Ammon's horn (tissue), 1 donor: ENCODE measurements around the gene PHYKPL.
"Not testable (repeated sequence)": the region's sequence is repeated elsewhere in the genome, so short reads cannot be mapped to it uniquely, and the experiment has no call there.

Source experiments
- DNase-seq: peaks from one replicate; pipeline ENCODE4 v3.0.0-alpha.2; 2016; ENCODE audit warnings: low spot score

The PHYKPL gene

GRCh38 chr5:178207183-178207916, 25.3 kb downstream of the PHYKPL start:
- no peak for DNase-seq

GRCh38 chr5:178206166-178207101, 26.2 kb downstream of the PHYKPL start:
- DNase-seq = no peak

DNA sequence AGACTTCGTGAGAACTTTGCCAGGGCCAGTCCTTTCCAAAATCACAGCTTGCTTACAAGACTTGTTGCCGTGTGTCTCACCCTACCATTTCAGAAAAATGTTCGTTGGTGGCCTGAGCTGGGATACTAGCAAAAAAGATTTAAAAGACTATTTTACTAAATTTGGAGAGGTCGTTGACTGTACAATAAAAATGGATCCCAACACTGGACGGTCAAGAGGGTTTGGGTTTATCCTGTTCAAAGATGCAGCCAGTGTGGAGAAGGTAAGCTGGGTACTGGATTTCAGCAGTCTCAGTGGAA, 26.9 kb downstream of the PHYKPL start:
- DNase-seq = no peak

- DNase-seq = peak; percentile 68
These were observed 27.5 kb downstream of the PHYKPL start for GRCh38 chr5:178204935-178205748.

- peak; percentile 98 for DNase-seq
These were observed 28.2 kb downstream of the PHYKPL start, which contains the start of gene HNRNPAB for GRCh38 chr5:178204182-178204934. Gene HNRNPAB, plus strand, starts transcription at chr5:178204533. Its CDS starts 305 bp downstream, at chr5:178204838.

DNA sequence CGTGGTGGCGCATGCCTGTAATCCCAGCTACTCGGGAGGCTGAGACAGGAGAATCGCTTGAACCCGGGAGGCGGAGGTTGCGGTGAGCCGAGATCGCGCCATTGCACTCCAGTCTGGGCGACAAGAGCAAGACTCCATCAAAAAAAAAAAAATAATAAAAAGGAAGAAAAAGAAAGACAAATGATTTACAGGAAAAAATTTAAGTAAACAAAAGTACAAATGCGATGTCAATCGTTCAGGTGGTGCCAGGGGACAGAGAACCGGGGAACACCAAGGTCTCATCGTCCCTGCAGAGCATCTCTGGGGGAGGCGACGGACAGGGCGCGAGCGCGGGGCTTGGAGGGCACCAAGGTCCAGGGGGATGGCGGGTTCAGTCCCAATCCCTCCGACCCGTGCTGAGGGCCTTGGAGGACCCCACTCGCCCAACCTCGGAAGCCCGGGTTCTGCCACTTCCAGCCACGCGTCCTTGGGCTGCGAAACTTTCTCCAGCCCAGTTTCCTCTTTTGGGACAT, 28.9 kb downstream of the PHYKPL start:
- peak; percentile 27 for DNase-seq

DNA sequence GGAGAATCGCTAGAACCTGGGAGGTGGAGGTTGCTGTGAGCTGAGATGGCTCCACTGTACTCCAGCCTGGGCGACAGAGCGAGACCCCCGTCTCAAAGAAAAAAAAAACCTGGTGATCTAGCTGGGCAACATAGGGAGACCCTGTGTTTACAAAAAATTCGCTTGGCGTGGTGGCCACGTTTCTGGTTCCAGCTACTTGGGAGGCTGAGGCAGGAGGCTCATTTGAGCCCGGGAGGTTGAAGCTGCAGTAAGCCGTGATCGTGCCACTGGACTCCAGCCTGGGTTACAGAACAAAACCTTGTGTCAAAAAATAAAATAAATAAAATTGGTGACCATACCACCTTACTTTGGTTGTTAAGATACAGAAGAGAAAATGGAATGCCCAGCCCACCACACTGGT, 30.1 kb downstream of the PHYKPL start:
- DNase-seq = no peak

DNA sequence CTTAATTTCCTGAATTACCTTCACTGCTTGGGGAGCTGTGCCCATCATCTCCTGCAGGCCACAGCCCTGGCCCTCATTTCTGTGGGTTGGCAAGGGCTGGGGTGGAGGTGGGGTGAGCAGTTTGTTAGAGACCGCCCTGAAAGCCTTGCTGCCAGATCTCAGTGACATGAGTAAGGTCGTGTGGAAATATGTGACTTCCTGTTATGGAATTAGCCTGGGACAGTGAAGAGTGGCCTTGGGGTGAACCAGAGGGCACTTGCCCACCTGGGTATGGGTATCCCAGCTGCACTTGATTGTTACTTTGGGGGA, 30.7 kb downstream of the PHYKPL start:
- DNase-seq = no peak

- no peak for DNase-seq
These were observed 31.2 kb downstream of the PHYKPL start for GRCh38 chr5:178201221-178201926.

GRCh38 chr5:178199581-178200434, 32.8 kb downstream of the PHYKPL start:
- DNase-seq = no peak

DNA sequence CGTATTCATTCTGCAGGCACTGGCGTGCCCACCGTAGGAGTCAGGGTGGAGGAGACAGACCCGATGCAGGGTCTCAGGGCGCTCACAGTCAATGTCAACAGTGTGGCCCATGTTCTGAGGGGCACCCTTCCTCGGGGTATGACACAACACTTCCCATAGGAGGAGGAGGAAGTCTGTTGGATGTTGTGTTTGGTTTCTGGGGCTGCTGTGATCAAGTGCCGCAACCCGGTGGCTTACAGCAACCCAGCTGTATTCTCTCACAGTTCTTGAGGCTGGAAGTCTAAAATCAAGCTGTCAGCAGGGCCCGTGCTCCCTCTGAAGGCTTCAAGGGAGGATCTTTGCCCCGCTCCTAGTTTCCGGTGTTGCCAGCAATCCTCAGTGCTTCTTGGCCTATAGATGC, 33.9 kb downstream of the PHYKPL start:
- DNase-seq = no peak

DNA sequence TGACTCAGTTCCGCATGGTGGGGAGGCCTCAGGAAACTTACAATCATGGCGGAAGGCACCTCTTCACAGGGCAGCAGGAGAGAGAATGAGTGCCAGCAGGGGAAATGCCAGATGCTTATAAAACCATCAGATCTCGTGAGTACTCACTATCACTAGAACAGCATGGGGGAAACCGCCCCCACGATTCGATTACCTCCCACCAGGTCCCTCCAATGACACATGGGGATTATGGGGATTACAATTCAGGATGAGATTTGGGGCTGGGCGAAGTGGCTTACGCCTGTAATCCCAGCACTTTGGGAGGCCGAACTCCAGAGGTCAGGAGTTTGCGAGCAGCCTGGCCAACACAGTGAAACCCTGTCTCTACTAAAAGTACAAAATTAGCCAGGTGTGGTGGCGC, 34.5 kb downstream of the PHYKPL start:
- not testable (repeated sequence) for DNase-seq

DNA sequence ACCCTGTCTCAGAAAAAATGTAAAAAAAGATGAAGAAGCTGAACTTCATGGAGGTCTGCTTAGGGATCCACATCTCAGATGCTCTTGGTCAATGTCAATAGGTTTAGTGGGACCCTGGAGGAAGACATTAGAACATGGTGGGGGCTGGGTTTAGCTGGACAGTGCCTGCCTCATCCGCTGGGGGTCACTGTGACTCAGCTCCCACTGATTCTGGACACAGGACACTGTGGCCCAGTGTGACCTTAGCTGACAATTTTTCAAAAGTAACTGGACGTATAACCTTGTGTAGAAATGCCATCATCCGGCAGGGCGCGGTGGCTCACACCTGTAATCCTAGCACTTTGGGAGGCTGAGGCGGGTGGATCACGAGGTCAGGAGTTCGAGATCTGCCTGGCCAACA, 35.6 kb downstream of the PHYKPL start:
- DNase-seq = no peak

DNA sequence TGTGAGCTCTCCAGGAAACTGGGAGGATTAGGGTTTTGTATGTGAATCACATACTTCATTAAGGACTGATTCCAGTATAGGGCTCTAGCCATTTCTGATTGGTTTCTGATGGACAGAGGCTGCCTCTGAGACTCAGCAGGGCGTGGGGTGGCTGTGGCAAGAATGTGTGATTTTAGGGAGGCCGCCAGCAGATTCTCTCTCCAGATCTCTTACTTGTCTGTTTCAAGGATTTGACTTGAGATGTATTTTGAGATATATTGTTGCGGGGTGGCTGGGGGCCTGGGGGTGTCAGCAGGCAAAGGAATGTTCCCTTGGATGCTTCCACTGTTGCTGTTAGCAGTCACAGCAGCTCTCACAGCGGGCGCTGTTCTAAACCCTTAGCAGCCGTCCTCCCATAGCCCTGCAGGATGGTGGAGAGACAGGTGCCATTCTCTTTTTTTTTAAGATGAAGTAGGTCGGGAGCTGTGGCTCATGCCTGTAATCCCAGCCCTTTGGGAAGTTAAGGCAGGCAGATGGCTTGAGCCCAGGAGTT, 36.3 kb downstream of the PHYKPL start:
- DNase-seq = no peak

GRCh38 chr5:178194026-178194425, 38.6 kb downstream of the PHYKPL start:
- DNase-seq = no peak

- DNase-seq = no peak
These were observed 39.3 kb downstream of the PHYKPL start for GRCh38 chr5:178193251-178193809.

GRCh38 chr5:178192787-178193186, 39.8 kb downstream of the PHYKPL start:
- no peak for DNase-seq

- DNase-seq = no peak
These were observed 40.4 kb downstream of the PHYKPL start for GRCh38 chr5:178192244-178192643.

DNA sequence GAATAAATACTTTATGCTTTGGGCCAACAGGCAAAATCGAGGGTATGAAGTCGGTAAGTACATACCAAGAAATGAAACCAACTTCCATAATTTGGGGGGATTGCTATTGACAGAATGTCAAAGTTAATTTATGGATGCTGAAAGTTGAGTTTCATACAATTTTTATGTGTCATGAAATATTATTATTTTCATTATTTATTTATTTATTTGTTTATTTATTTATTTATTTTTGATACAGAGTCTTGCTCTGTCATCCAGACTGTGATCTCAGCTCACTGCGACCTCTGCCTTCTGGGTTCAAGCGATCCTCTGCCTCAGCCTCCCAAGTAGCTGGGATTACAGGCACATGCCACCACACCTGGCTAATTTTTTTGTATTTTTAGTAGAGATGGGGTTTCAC, 40.9 kb downstream of the PHYKPL start:
- no peak for DNase-seq
